Mesothelial cell of epicardium (in vitro differentiated cells): ENCODE data around the gene IER5L. TPM values are rescaled to one million over a fixed set of nuclear protein-coding genes. Genes with fewer than 3 reads are reported as not detected.

Experiments
- DNase-seq, 2 experiments: peaks; one replicate each; pipeline ENCODE4 v3.0.0; 2021; ENCODE audit warnings: low spot score in 2 of 2; ENCODE audit not compliant: unreplicated experiment in 2 of 2
- H3K27ac Mint-ChIP-seq: 2 replicates; pipeline ENCODE4 v1.8.0; 2021; ENCODE audit warnings: mixed read lengths
- H3K27me3 Mint-ChIP-seq: 2 replicates; pipeline ENCODE4 v1.8.0; 2021; ENCODE audit warnings: low read depth, mixed read lengths
- H3K36me3 Mint-ChIP-seq: 2 replicates; pipeline ENCODE4 v1.8.0; 2021; ENCODE audit warnings: mixed read lengths
- H3K4me1 Mint-ChIP-seq: 2 replicates; pipeline ENCODE4 v1.8.0; 2021; ENCODE audit warnings: mixed read lengths
- H3K4me3 Mint-ChIP-seq: 2 replicates; pipeline ENCODE4 v1.8.0; 2021; ENCODE audit warnings: mild to moderate bottlenecking, moderate library complexity, mixed read lengths
- H3K9me3 Mint-ChIP-seq: 2 replicates; pipeline ENCODE4 v1.8.0; 2021; ENCODE audit warnings: mixed read lengths
- total RNA-seq: library from RNA; stranded (reverse); gene quantifications from 3 replicates; pipeline ENCODE4 v1.2.1, GENCODE V29; 2021
- TF ChIP-seq, protein P1 (sequence below): fragments of 200-600 bp; sonication (generic); IDR thresholded peaks from one replicate; pipeline ENCODE4 v1.5.0; 2021; ENCODE audit warnings: antibody characterized with exemption; ENCODE audit not compliant: unreplicated experiment

Gene IER5L
- total RNA-seq, 1 donor from 2014 or later, result 34.7 TPM

DNA sequence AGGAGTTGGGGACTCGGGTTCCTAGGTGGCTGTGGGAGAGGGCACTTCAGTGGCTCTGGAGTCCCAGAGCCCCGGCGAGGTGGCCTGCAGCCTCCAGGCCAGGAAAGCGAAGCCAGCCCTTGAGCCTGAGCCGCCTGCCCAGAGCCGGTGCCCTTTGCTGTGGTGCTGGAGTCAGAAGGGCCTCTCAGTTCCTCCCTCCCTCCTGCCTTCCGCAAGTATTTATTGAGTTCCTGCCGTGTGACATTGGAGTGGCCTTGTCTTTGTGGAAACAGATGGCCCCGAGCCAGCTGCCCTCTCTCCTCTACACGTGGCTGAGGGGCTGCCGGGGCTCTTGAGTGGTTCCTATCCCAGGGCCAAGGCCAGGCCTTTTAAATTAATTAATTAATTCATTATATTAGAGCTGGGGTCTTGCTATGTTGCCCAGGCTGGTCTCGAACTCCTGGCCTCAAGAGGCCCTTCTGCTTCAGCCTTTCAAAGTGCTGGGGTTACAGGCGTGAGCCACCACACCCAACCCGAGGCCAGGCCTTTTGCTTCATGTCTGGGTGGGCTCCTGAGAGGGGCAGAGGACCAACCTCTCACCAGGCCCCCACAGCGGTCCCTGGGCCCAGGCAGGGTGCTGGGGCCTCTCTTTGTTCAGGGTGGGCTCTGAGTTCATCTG is 45.6 kb upstream of the IER5L start:
- TF ChIP-seq, protein P1, sequence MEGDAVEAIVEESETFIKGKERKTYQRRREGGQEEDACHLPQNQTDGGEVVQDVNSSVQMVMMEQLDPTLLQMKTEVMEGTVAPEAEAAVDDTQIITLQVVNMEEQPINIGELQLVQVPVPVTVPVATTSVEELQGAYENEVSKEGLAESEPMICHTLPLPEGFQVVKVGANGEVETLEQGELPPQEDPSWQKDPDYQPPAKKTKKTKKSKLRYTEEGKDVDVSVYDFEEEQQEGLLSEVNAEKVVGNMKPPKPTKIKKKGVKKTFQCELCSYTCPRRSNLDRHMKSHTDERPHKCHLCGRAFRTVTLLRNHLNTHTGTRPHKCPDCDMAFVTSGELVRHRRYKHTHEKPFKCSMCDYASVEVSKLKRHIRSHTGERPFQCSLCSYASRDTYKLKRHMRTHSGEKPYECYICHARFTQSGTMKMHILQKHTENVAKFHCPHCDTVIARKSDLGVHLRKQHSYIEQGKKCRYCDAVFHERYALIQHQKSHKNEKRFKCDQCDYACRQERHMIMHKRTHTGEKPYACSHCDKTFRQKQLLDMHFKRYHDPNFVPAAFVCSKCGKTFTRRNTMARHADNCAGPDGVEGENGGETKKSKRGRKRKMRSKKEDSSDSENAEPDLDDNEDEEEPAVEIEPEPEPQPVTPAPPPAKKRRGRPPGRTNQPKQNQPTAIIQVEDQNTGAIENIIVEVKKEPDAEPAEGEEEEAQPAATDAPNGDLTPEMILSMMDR, result no peak
- no peak for DNase-seq
- Mint-ChIP-seq H3K4me3 (no peak overlapping the region), H3K9me3 (no peaks in the 10 kb centered on the region), H3K27ac (no peak overlapping the region), H3K27me3 (no peaks in the 10 kb centered on the region), H3K4me1 (peaks cover 22% of the 10 kb centered on the region), H3K36me3 (peaks cover 3% of the 10 kb centered on the region)

GRCh38 chr9:129222819-129223218 is 44.8 kb upstream of the IER5L start:
- no peak overlapping the region for H3K4me3 Mint-ChIP-seq
- TF ChIP-seq, protein P1, result no peak
- H3K27ac Mint-ChIP-seq, result peak overlapping the region; percentile 71
- peaks cover 22% of the 10 kb centered on the region for H3K4me1 Mint-ChIP-seq
- no peak for DNase-seq
- H3K36me3 Mint-ChIP-seq, result peaks cover 3% of the 10 kb centered on the region
- no peaks in the 10 kb centered on the region for H3K9me3 Mint-ChIP-seq
- no peaks in the 10 kb centered on the region for H3K27me3 Mint-ChIP-seq

DNA sequence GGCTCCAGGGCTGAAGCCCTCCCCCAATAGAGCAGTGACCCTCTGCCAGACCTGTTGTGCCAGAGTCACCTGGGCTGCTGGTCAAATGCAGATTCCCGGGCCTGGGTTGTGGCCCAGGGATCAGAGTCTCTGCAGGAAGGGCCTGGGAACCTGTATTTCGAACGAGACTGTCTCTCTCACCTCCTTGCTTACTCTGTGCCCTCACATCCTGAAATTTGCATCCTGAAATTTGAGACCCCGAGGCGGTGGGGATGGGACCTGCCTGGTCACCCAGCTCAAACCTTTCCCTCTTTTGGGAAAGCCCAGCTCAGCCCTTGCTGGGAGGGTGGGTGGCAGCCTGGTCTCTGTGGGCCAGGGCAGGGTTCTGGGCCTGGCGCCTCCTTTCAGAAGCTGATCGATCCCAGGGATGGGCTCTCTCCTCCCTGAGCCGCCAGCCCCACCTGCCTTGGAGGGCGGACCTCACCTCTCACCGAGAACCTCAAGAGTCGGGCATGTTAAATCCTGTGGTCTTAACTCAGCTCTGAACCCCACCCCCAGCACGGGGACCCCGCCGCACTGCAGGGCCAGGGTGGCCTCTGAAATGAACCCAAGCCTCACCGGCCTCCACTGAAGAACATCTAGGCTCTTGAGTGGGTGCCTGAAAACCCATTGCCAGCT is 44.0 kb upstream of the IER5L start:
- TF ChIP-seq, protein P1, result no peak
- no peaks in the 10 kb centered on the region for H3K27me3 Mint-ChIP-seq
- peaks cover 3% of the 10 kb centered on the region for H3K36me3 Mint-ChIP-seq
- H3K9me3 Mint-ChIP-seq, result no peaks in the 10 kb centered on the region
- H3K27ac Mint-ChIP-seq, result no peak overlapping the region
- peaks cover 22% of the 10 kb centered on the region for H3K4me1 Mint-ChIP-seq
- H3K4me3 Mint-ChIP-seq, result no peak overlapping the region
- DNase-seq, result no peak

DNA sequence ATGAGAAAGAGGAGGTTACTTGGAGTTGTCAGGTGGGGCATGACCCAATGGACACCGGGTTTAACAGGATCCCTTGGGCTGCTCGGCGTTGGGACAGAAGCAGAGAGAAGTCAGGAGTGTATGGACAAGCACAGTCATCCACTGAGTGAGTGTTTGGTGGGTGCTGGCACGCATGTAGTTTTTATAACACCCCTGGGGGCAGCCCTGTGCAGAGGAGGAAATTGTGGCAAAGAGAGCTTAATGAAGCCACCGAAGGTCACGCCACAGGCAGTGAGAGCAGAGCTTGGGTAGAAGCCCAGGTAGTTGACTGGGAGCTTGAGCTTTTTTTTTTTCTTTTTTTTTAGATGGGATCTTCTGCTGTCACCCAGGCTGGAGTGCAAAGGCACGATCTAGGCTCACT is 43.2 kb upstream of the IER5L start:
- H3K27me3 Mint-ChIP-seq, result no peaks in the 10 kb centered on the region
- peaks cover 3% of the 10 kb centered on the region for H3K36me3 Mint-ChIP-seq
- H3K9me3 Mint-ChIP-seq, result no peaks in the 10 kb centered on the region
- H3K27ac Mint-ChIP-seq, result no peak overlapping the region
- H3K4me3 Mint-ChIP-seq, result no peak overlapping the region
- DNase-seq, result no peak
- TF ChIP-seq, protein P1, result no peak
- H3K4me1 Mint-ChIP-seq, result peaks cover 20% of the 10 kb centered on the region

DNA sequence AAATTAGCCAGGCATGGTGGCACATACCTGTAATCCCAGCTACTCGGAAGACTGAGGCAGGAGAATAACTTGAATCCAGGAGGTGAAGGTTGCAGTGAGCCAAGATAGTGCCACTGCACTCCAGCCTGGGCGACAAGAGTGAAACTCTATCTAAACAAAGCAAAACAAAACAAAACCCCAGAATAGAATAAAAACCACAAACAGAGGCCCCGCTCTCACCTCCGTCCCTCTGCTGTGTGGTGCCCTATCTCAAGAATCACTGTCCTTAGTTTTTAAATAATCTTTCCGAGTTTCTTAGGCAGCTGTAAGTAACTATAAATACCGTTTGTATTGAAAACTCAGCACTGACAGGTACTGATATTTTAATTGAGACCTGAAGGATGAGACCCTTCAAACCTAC is 42.7 kb upstream of the IER5L start:
- no peak for DNase-seq
- Mint-ChIP-seq H3K27ac (no peak overlapping the region), H3K27me3 (no peaks in the 10 kb centered on the region), H3K4me3 (no peak overlapping the region), H3K36me3 (peaks cover 3% of the 10 kb centered on the region), H3K4me1 (peaks cover 17% of the 10 kb centered on the region), H3K9me3 (no peaks in the 10 kb centered on the region)
- TF ChIP-seq, protein P1, result no peak
